Measurements from ENCODE around the gene REV3L. TPM values are rescaled to one million over a fixed set of nuclear protein-coding genes. Genes with fewer than 3 reads are reported as not detected.

REV3L gene
- total and polyA plus RNA-seq, 2 donors (not counting 3 experiments of a cell fraction or from before 2014, with no cell fraction given) = 6.0 to 22.7 TPM

DNA sequence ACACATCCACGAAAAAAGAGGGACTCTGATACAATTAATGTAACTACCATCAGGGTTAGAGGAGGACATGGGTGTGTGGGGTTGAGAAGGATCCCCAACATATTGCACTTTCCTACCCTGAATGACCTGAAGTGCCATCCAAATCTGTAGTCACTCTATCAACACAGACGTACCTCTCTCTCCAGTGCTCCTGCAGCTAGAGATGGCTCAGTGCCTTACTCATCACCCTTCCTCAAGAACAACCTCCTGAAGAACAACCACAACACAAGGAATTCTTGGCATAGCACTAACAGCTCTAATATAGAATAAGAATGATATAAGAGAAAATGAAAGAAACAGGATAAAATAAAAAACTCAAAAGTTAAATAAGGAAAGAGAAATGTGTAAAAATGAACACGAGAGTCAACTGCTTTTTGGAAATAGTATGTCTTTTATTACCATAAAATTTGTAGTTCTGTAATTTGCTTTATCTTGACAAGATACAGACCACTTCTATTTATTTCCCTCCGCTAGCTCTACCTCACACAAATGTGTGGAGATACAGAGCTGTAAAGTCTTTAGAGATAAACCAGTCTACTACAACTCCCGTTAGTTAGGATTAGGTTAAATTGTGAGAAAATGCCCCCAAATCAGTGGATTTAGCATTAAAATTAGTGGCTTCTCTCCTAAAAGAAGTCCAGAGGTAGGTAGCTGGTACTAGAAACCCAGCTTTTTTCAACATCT lies 63.9 kb downstream of the REV3L start:
- H3K9me3 ChIP-seq (replicated peaks; ENCODE audit: control insufficient read depth, insufficient read depth, low read length) = no peaks in the 10 kb centered on the region
- H3K79me2 ChIP-seq (ENCODE audit: control insufficient read depth, insufficient read depth, low read length) = peaks cover 22% of the 10 kb centered on the region
- dilution Hi-C loops (cut with MboI; ENCODE audit: extremely low pct_ligation_motif_present, low sequenced_read_pairs) (no loop called here), intact Hi-C loops (cut with micrococcal nuclease) (no loop called here)
- FAIRE-seq (no peak), DNase-seq (ENCODE audit: low read depth, low spot score) (no peak)
- no peak overlapping the region for H3K9ac ChIP-seq (replicated peaks; ENCODE audit: extremely low read depth, insufficient read depth, low read length)
- no peak for TF ChIP-seq POLR2AphosphoS5 (IDR thresholded peaks at IDR 0.05; ENCODE audit: insufficient read depth, low read depth, low read length)
- TF ChIP-seq MAX (IDR thresholded peaks at IDR 0.05; ENCODE audit: insufficient read depth, insufficient read length) = no peak
- no peak for TF ChIP-seq MYC (IDR thresholded peaks at IDR 0.05; ENCODE audit: low read depth, low read length)
- no peak for TF ChIP-seq FOS (IDR thresholded peaks at IDR 0.05; ENCODE audit: borderline replicate concordance, insufficient read depth, low read length)
- no peak for TF ChIP-seq EZH2 (IDR thresholded peaks at IDR 0.05; ENCODE audit: borderline replicate concordance, low read depth, low read length, severe bottlenecking)
- no peak for TF ChIP-seq JUN (IDR thresholded peaks at IDR 0.05; ENCODE audit: borderline replicate concordance, insufficient read depth, insufficient read length, low read depth)
- TF ChIP-seq GATA2 (IDR thresholded peaks at IDR 0.05; ENCODE audit: insufficient read depth, insufficient read length, low read depth, low read length) = no peak
- TF ChIP-seq POLR2A (IDR thresholded peaks at IDR 0.05; ENCODE audit: low read depth, low read length) = no peak
- no peak for TF ChIP-seq CTCF (IDR thresholded peaks at IDR 0.05; ENCODE audit: extremely low read depth in 1 of 2, insufficient read depth in 1 of 2, low read depth in 1 of 2, low read length in 2 of 2)
- H4K20me1 ChIP-seq (replicated peaks; ENCODE audit: control insufficient read depth, extremely low read depth, insufficient read depth, low read length) = no peaks in the 10 kb centered on the region
- CTCF ChIA-PET = interaction anchor here (1.4 kb wide), 1 partner anchor 59 kb away, joined by 5 read pairs; no protein-coding TSS in a partner anchor
- H3K4me3 ChIP-seq (replicated peaks in 1 of 3; ENCODE audit: insufficient read depth in 1 of 3, low read depth in 1 of 3, low read length in 3 of 3) = no peak overlapping the region
- H3K36me3 ChIP-seq (ENCODE audit: control insufficient read depth in 2 of 2, extremely low read depth in 1 of 2, insufficient read depth in 2 of 2, low read length in 2 of 2) = peaks cover 0 to 3% of the 10 kb centered on the region in 2 experiments
- no peak overlapping the region for H3K27ac ChIP-seq (ENCODE audit: insufficient read depth, low read depth, low read length)
- no peak overlapping the region for H2AFZ ChIP-seq (ENCODE audit: low read depth, low read length)
- no peak overlapping the region for H3K4me2 ChIP-seq (ENCODE audit: insufficient read depth, low read length)
- POLR2A ChIA-PET = no interaction called here
- BruUV-seq (replicated peaks) = no TSS peak
- no peaks in the 10 kb centered on the region for H3K9me1 ChIP-seq (replicated peaks; ENCODE audit: control insufficient read depth, extremely low read depth, insufficient read depth, low read length)
- H3K27me3 ChIP-seq (ENCODE audit: control insufficient read depth in 2 of 2, insufficient read depth in 2 of 2, low read length in 2 of 2) = no peaks in the 10 kb centered on the region
- H3K4me1 ChIP-seq (ENCODE audit: control insufficient read depth, extremely low read depth, insufficient read depth, low read length) = peaks cover 15% of the 10 kb centered on the region

All from endothelial cell of umbilical vein (primary cell).